ENCODE measurements around the gene LRRC56.

DNA sequence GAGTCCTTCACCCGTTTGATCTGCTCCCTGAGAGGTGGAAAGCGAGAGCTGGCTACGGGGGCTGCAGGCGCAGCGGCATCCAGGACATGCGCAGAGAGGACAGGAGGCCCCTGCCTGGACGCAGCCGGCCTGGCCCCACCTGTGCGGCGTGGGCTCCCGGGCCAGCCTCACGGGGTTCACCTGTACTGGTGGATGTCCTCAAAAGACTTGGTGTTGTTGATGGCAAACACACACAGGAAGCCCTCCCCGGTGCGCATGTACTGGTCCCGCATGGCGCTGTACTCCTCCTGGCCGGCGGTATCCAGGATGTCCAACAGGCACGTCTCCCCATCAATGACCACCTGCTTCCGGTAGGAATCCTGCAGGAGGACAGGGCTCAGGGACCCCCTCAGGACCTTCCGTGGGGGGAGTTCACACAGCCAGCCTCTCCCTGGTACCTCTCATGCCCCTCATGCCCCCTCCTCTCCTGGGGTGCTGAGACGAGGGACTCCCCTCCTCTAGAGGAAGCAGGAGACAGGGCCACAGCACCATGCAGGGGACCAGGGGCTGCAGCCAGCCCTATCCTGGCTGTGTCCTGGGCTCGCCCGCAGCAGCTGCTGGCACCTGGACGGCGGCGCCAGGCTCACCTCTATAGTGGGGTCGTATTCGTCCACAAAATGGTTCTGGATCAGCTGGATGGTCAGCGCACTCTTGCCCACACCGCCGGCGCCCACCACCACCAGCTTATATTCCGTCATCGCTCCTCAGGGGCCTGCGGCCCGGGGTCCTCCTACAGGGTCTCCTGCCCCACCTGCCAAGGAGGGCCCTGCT lies 3.5 kb upstream of the LRRC56 start:
- TF ChIP-seq CTCF (IDR thresholded peaks at IDR 0.05; ENCODE audit: insufficient read depth, low read depth, low read length), result no peak
- TF ChIP-seq EZH2 (IDR thresholded peaks at IDR 0.05; ENCODE audit: insufficient read depth, low read length), result no peak

All from astrocyte (in vitro differentiated cells and primary cell).